Gastrocnemius medialis (tissue), 4 donors: ENCODE measurements around the gene NAV2.

Source experiments
- POLR2A ChIP-seq, 2 donors: fragments of 450-650 bp; IDR thresholded peaks; one replicate each; pipeline ENCODE4 v1.6.1; 2017; ENCODE audit warnings: antibody characterized with exemption in 2 of 2, mild to moderate bottlenecking in 2 of 2, moderate library complexity in 2 of 2
- TF ChIP-seq, protein P1 (sequence below), 5 experiments: fragments of 450-650 bp in 3 of 5; fragments of 200-600 bp in 2 of 5; sonication (generic) in 2 of 5; IDR thresholded peaks in 4 of 5; conservative IDR thresholded peaks in 1 of 5; 1 replicate in 4 of 5; 2 replicates in 1 of 5; pipeline ENCODE4 v1.5.1; 2016 to 2019; ENCODE audit warnings: antibody characterized with exemption in 5 of 5, mild to moderate bottlenecking in 3 of 5, moderate library complexity in 3 of 5

DNA sequence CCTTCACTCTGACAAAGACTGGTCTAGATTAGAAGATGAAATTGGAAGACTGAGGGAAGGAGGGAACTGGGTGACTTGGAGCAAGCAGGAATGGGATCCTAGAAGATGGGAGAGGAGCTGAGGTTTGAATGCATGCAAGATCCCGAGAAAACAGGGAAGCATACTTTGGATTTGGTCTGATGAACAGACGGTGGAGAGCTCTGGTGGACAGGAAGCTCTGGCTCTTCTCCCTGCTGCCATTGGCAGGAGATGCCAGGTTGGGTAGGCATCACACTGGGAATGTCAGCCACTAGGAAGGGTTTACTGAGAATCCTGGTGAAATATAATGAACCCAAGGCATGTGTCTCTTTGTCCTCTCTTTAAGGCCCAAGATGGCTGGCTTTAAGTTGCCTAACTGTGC is 16.5 kb downstream of the NAV2 start:
- TF ChIP-seq, protein P1, sequence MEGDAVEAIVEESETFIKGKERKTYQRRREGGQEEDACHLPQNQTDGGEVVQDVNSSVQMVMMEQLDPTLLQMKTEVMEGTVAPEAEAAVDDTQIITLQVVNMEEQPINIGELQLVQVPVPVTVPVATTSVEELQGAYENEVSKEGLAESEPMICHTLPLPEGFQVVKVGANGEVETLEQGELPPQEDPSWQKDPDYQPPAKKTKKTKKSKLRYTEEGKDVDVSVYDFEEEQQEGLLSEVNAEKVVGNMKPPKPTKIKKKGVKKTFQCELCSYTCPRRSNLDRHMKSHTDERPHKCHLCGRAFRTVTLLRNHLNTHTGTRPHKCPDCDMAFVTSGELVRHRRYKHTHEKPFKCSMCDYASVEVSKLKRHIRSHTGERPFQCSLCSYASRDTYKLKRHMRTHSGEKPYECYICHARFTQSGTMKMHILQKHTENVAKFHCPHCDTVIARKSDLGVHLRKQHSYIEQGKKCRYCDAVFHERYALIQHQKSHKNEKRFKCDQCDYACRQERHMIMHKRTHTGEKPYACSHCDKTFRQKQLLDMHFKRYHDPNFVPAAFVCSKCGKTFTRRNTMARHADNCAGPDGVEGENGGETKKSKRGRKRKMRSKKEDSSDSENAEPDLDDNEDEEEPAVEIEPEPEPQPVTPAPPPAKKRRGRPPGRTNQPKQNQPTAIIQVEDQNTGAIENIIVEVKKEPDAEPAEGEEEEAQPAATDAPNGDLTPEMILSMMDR (IDR thresholded peaks at IDR 0.05 in 4 of 5, conservative IDR thresholded peaks at IDR 0.05 in 1 of 5) = no peak
- no peak for TF ChIP-seq POLR2A (IDR thresholded peaks at IDR 0.05)
